Naive B cell (primary cell): Measurements from ENCODE around the gene CCDC116. TPM values are rescaled to one million over a fixed set of nuclear protein-coding genes. Genes with fewer than 3 reads are reported as not detected.
A peak's percentile ranks its signal among the peaks of the same experiment; 100 is the strongest.
"Not testable (repeated sequence)": the region's sequence is repeated elsewhere in the genome, so short reads cannot be mapped to it uniquely, and the experiment has no call there.

ENCODE experiments used
- ATAC-seq, 2 donors: fragments of 150-1000 bp; cut with Tn5 transposase; 2 replicates each; pipeline ENCODE4 v1.10.0; 2021; ENCODE audit warnings: low read depth in 2 of 2, mild to moderate bottlenecking in 2 of 2, moderate library complexity in 2 of 2
- DNase-seq: peaks from one replicate; pipeline ENCODE4 v3.0.0; 2022
- H3K27ac Mint-ChIP-seq, 6 donors: one replicate each; pipeline ENCODE4 v1.8.0; 2020 to 2022; ENCODE audit warnings: mild to moderate bottlenecking in 6 of 6, mixed read lengths in 6 of 6, moderate library complexity in 5 of 6, inconsistent platforms in 2 of 6
- H3K27me3 Mint-ChIP-seq, 3 donors: one replicate each; pipeline ENCODE4 v1.8.0; 2021 to 2022; ENCODE audit warnings: mixed read lengths in 3 of 3, mild to moderate bottlenecking in 1 of 3
- H3K36me3 Mint-ChIP-seq, 2 donors: one replicate each; pipeline ENCODE4 v1.8.0; 2020 to 2022; ENCODE audit warnings: mixed read lengths in 2 of 2, inconsistent platforms in 1 of 2, mild to moderate bottlenecking in 1 of 2
- H3K4me1 Mint-ChIP-seq, 3 donors: one replicate each; pipeline ENCODE4 v1.8.0; 2020 to 2022; ENCODE audit warnings: mixed read lengths in 3 of 3, inconsistent platforms in 1 of 3, mild to moderate bottlenecking in 1 of 3, moderate library complexity in 1 of 3
- H3K4me3 Mint-ChIP-seq, 8 donors: one replicate each; pipeline ENCODE4 v1.8.0; 2020 to 2022; ENCODE audit warnings: mild to moderate bottlenecking in 8 of 8, mixed read lengths in 8 of 8, moderate library complexity in 8 of 8, inconsistent platforms in 2 of 8
- H3K9me3 Mint-ChIP-seq, 7 donors: one replicate each; pipeline ENCODE4 v1.8.0; 2020 to 2022; ENCODE audit warnings: mixed read lengths in 7 of 7, mild to moderate bottlenecking in 5 of 7, inconsistent platforms in 2 of 7, moderate library complexity in 1 of 7
- polyA plus RNA-seq, 6 donors: library from polyadenylated mRNA; unstranded; fragments of 300-500 nt; fragmentation: Illumina TruSeq; gene quantifications; one replicate each; pipeline ENCODE4 v1.2.3, GENCODE V29; 2021; ENCODE audit warnings: low read depth in 6 of 6

CCDC116 gene
- polyA plus RNA-seq, 6 donors from 2014 or later, result not detected

DNA sequence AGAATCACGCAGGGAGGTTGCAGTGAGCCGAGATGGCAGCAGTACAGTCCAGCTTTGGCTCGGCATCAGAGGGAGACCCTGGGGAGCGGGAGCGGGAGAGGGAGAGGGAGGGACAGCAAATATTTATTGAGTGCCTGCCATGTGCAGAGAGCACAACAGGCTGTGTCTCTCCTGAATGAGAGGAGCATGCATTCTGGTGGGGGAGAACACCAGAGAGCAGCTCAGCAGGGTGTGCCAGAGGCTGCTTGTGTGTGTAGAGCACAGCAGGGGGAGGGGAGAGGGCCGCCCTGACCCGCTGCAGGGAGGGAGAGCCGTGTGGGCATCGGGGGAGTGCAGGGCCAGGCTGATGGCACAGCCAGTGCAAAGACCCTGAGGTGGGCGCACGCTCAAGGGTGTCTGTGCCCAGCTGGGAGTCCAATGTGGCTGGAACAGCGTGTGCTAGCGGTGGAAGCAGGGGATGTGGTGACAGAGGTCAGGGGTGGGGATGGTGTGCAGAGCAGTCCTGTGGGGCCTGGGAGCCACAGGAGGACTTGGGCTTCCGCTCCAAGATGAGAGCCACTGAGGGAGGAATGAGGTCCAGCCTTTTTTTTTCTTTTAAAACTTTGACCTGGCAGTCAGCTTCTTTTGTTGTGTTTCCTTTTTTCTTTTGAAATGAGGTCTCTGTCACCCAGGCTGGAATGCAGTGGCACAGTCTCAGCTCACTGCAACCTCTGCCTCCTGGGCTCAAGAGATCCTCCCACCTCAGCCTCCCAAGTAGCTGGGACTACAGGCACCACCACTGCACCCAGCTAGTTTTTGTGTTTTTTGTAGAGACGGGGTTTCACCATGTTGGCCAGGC lies 45.3 kb downstream of the CCDC116 start:
- Mint-ChIP-seq H3K4me3 (no peak overlapping the region), H3K9me3 (no peaks in the 10 kb centered on the region), H3K27me3 (no peaks in the 10 kb centered on the region), H3K4me1 (peaks cover 0 to 20% (median 0%) of the 10 kb centered on the region in 3 donors), H3K36me3 (peaks cover 0 to 13% of the 10 kb centered on the region in 2 donors), H3K27ac (peak overlapping the region in 1 of 6 donors; percentile 87)
- no peak for DNase-seq
- ATAC-seq, result no peak

DNA sequence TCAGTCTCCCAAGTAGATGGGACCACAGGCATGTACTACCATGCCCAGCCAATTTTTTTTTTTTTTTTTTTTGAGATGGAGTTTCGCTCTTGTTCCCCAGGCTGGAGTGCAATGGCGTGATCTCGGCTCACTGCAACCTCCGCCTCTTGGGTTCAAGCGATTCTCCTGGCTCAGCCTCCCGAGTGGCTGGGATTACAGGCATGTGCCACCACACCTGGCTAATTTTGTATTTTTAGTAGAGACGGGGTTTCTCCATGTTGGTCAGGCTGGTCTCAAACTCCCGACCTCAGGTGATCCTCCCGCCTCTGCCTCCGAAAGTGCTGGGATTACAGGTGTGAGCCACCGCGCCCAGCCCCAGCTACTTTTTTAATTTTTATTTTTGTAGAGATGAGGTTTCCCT lies 46.3 kb downstream of the CCDC116 start:
- DNase-seq, ATAC-seq, H3K27ac Mint-ChIP-seq, H3K27me3 Mint-ChIP-seq, H3K4me3 Mint-ChIP-seq, H3K9me3 Mint-ChIP-seq: not testable (repeated sequence)
- Mint-ChIP-seq H3K36me3 (peaks cover 0 to 17% of the 10 kb centered on the region in 2 donors), H3K4me1 (peaks cover 0 to 10% (median 0%) of the 10 kb centered on the region in 3 donors)

DNA sequence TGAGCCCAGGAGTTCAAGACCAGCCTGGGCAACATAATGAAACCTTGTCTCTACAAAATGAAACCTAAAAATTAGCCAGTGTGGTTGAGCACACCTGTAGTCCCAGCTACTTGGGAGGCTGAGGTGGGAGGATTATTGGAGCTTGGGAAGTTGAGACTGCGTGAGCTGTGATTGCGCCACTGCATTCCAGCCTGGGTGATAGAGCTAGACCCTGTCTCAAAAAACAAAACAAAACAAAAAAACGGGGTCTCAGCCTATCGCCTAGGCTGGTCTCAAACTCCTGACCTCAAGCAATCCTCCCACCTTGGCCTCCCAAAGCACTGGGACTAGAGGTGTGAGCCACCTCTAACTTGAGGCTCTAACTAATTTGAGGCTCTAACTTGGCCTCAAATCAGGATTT lies 46.8 kb downstream of the CCDC116 start:
- no peak overlapping the region for H3K27ac Mint-ChIP-seq
- H3K4me3 Mint-ChIP-seq, result no peak overlapping the region

DNA sequence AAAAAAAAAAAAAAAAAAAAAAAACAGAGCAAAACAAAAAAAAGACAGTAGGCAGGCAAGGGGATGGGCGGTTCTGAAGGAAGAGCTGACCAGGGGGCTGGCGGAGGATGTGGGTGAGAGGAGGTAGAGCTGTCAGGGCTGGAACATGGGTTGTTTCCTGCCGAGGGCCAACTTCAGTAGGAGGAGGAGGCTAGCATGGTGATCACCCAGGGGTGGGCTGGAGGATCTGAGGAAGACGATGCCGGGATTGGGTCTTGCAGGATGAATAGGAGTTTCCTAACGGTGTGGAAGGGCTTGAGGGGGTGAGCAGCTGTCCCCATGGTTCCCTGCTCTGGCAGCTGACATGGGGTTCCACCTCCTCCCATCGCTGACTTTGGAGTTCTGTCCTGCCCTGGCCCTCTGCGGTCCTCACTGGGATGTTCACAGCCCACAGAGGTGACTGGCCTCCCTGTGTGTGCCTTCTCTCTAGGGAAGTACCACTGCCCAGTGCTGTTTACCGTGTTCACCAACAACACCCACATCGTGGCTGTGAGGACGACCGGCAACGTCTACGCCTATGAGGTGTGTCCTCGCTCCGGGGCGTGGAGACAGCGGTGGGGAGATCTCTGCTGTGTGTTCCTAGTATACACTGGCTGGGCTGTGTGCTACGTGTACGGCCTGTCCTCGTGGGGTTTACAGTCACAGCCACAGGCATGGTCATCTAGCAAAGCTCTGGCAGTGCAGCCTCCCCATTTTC lies 48.4 kb downstream of the CCDC116 start:
- Mint-ChIP-seq H3K4me3 (peak overlapping the region in 1 of 8 donors; percentile 25), H3K4me1 (peaks cover 0 to 10% (median 0%) of the 10 kb centered on the region in 3 donors), H3K27ac (peak overlapping the region in 1 of 6 donors; percentile 86), H3K36me3 (peaks cover 0 to 18% of the 10 kb centered on the region in 2 donors), H3K27me3 (no peaks in the 10 kb centered on the region), H3K9me3 (no peaks in the 10 kb centered on the region)
- ATAC-seq (no peak), DNase-seq (no peak)

More for the DNA sequence above, 46.8 kb downstream of the CCDC116 start:
- ATAC-seq, result no peak
- DNase-seq, result no peak
- Mint-ChIP-seq H3K9me3 (no peaks in the 10 kb centered on the region), H3K27me3 (no peaks in the 10 kb centered on the region), H3K4me1 (peaks cover 0 to 10% (median 0%) of the 10 kb centered on the region in 3 donors), H3K36me3 (peaks cover 0 to 17% of the 10 kb centered on the region in 2 donors)

DNA sequence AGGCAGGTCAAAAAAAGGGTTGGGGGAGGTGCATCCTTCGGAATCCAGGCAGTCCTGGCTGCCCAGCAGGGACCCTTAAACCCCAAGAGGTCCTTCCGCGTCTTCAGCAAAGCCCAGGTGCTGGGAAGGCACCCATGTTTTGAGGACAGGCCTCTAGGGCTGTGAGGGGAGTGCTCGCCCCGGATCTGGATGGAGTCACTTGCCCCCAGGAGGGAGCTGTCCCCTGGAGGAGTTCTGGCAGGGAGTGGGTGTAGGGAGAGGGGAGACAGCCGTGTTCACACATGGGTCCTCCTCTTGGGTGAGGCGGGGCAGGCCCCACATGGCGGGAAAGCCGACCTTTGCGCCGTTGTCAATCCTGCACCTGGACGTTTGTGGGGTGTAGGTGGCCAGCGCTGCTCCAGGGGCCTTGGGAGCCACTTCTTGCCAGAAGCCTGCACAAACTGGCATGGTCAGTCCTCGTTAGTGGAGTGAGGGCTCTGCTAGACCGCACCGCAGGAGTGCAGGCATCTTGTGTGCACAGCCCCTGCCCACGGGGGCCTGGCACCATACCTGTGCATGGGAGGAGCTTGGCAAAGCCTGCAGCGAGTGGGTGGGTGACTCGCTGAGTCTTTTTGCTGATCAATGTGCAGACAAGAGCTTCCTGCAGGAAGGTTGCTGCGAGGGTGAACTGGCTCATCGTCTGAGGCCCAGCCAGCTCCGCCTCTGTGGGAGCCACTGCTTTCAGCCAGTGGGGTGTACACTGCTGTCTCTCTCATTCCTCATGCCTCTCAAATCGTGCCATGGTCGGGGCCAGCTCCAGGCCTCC lies 49.2 kb downstream of the CCDC116 start:
- H3K4me3 Mint-ChIP-seq, result no peak overlapping the region
- DNase-seq (no peak), ATAC-seq (no peak)
- no peaks in the 10 kb centered on the region for H3K9me3 Mint-ChIP-seq
- H3K27me3 Mint-ChIP-seq, result no peaks in the 10 kb centered on the region
- peaks cover 0 to 14% of the 10 kb centered on the region in 2 donors for H3K36me3 Mint-ChIP-seq
- H3K4me1 Mint-ChIP-seq, result peaks cover 0 to 10% (median 0%) of the 10 kb centered on the region in 3 donors
- H3K27ac Mint-ChIP-seq, result peak overlapping the region in 1 of 6 donors; percentile 63

DNA sequence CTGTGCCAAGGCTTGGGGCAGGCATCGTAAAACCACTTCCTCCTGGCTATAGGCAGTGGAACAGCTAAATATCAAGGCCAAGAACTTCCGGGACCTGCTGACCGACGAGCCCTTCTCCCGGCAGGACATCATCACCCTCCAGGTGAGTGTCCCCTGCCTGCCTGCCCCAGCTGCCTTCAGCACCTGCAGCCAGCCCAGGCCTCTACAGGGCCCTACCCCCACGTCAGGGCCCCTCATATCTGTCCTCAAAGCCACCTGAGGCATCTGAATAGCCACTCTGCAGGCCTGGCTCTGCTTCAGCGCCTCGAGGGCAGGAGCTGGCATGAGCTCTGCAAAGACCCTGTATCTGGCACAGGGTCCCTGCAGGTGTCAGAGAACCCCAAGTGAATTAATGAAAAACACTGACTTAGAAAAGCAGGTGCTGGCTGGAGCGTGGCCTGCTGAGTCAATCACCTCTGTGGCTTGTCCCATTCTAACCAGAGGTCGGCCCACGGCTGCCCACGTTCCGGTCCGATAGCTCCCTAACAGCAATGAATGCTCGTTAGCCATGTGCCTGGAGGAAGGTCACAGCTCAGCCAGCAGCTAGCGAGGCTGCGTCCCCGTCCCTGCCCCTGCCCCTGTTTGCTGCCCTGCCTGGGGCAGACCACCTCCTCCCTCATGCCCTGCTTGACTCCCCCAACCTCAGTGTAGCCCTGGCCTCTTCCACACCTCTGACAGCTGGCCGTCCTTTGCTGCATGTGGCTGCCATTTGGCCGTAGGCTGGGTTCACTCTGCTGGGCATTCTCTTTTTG lies 50.0 kb downstream of the CCDC116 start:
- H3K4me3 Mint-ChIP-seq, result no peak overlapping the region

DNA sequence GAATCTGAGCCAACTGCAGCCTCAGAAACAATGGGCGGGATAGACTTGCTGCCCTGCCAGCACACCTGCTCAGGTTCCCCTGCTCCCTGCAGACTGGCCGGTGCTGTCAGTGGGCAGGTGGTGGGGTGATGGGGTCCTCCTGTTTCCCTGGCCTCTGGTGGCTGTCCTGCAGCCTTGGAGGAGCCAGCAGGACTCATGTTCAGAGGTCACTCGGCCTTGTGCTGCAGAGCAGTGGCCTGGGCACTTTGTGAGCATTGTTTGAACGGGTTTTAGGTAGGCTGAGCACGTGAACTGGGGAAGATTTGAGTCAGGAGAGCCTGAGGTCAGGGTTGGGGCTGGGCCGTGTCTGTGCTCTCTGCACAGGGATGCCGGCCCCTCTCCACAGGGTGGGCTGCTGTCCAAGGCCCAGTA lies 50.8 kb downstream of the CCDC116 start:
- Mint-ChIP-seq H3K4me3 (no peak overlapping the region), H3K4me1 (peaks cover 0 to 8% (median 0%) of the 10 kb centered on the region in 3 donors), H3K27me3 (no peaks in the 10 kb centered on the region), H3K9me3 (no peaks in the 10 kb centered on the region), H3K27ac (no peak overlapping the region), H3K36me3 (peaks cover 0 to 14% of the 10 kb centered on the region in 2 donors)
- DNase-seq (no peak), ATAC-seq (no peak)

More for the DNA sequence above, 50.0 kb downstream of the CCDC116 start:
- Mint-ChIP-seq H3K9me3 (no peaks in the 10 kb centered on the region), H3K27me3 (no peaks in the 10 kb centered on the region), H3K27ac (peak overlapping the region in 1 of 6 donors; percentile 38), H3K36me3 (peaks cover 0 to 14% of the 10 kb centered on the region in 2 donors), H3K4me1 (peaks cover 0 to 10% (median 0%) of the 10 kb centered on the region in 3 donors)
- no peak for ATAC-seq
- no peak for DNase-seq

DNA sequence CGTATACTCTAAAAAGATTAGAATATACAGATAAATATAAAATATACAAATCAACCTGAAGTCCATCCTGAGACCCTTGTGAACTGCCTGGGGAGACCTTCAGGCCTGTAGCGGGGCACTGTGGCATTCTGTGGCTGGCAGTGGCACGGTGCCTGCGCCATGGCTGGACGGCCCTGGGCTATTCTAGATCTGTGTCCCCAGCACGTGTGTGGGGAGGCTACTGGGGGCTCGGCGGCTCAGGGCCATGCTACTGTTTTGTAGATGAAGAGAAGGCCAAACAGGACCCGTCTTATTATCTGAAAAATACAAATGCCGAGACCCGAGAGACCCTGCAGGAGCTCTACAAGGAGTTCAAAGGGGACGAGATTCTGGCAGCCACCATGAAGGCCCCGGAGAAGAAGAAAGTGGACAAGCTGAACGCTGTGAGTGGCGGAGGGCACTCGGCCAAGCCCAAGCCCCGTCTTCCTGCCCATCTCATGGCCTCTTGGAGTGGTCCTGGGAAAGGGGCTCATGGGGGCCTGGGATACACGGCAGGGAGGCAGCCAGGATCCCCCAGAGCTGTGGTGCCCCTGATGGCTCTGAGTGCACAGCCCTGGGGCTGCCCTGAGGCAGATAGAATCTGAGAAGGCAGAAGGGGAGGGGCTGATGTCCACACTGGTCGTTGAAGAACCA lies 52.1 kb downstream of the CCDC116 start:
- Mint-ChIP-seq H3K36me3 (peaks cover 0 to 14% of the 10 kb centered on the region in 2 donors), H3K9me3 (no peaks in the 10 kb centered on the region), H3K4me3 (no peak overlapping the region), H3K27ac (peak overlapping the region in 3 of 6 donors; percentile 18 to 49 (median 42)), H3K4me1 (peaks cover 0 to 5% (median 1%) of the 10 kb centered on the region in 3 donors), H3K27me3 (no peaks in the 10 kb centered on the region)
- DNase-seq (no peak), ATAC-seq (no peak)

DNA sequence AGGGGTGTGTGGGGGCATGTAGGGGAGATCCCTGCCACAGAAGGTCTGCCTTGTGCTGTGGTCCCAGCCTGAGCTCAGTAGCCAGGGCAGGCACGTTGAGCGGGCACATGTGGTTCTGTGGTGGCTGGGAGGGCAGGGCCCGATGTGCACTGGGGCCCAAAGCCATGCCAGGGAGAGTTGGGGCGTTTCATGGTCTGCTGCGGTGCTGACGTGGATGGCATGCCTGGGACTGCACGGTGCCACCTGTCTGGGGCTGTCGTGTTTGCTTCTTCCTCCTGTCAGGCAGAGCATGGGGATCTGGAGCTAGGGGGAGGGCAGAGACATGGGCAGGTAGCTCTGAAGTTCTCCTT lies 52.6 kb downstream of the CCDC116 start:
- Mint-ChIP-seq H3K4me1 (peaks cover 0 to 5% (median 3%) of the 10 kb centered on the region in 3 donors), H3K27ac (peak overlapping the region in 1 of 6 donors; percentile 18), H3K9me3 (no peaks in the 10 kb centered on the region), H3K4me3 (no peak overlapping the region), H3K27me3 (no peaks in the 10 kb centered on the region), H3K36me3 (peaks cover 0 to 14% of the 10 kb centered on the region in 2 donors)
- DNase-seq (no peak), ATAC-seq (no peak)

DNA sequence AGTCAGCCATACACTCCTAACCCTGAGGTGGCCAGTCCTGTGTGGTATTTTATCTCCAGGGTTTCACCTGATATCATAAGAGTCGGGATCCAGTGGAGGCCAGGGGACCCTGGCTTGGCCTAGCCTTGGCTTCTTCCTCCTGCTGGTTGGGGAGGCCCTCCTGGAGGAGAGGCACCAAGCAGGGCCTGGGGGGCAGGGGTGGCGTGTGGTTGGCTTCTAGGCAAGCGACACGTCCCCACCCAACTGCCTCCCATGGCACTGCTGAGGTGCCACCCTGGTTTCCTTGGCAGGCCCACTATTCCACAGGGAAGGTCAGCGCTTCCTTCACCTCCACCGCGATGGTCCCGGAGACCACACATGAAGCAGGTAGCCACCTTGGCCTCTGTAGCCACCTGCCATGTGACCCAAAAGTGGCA lies 53.6 kb downstream of the CCDC116 start:
- DNase-seq (no peak), ATAC-seq (no peak)
- Mint-ChIP-seq H3K9me3 (no peaks in the 10 kb centered on the region), H3K36me3 (peaks cover 0 to 14% of the 10 kb centered on the region in 2 donors), H3K27ac (no peak overlapping the region), H3K27me3 (no peaks in the 10 kb centered on the region), H3K4me3 (no peak overlapping the region), H3K4me1 (peaks cover 0 to 6% (median 5%) of the 10 kb centered on the region in 3 donors)
